ENCODE results near the gene ARAP3.

- TF ChIP-seq CTCF (IDR thresholded peaks at IDR 0.05; ENCODE audit: borderline replicate concordance, extremely low read depth, low read length, poor library complexity, severe bottlenecking) (no peak), EZH2 (IDR thresholded peaks at IDR 0.05; ENCODE audit: borderline replicate concordance, low read depth, low read length, severe bottlenecking) (no peak)
Observed at GRCh38 chr5:141722266-141722665, 40.2 kb upstream of the ARAP3 start.

Data from DND-41 (cell line).